DND-41 (cell line): ENCODE data around the gene EPAS1.

Source experiments
- ATAC-seq: fragments of 200-7000 bp; cut with Tn5 transposase; 3 replicates; pipeline ENCODE4 v1.9.1; 2021; ENCODE audit warnings: low read depth; ENCODE audit not compliant: insufficient read depth
- DNase-seq: peaks from one replicate; pipeline ENCODE4 v3.0.0-alpha.2; 2020
- H2AFZ ChIP-seq: 2 replicates; pipeline ENCODE4 v1.6.0; 2012; ENCODE audit warnings: low read depth, low read length
- H3K27ac ChIP-seq: 2 replicates; pipeline ENCODE4 v1.5.1; 2012; ENCODE audit warnings: low read length, inconsistent platforms
- H3K27me3 ChIP-seq: fragments of 200-600 bp; sonication (generic); 2 replicates; pipeline ENCODE4 v1.6.0; 2012; ENCODE audit warnings: low read length, mild to moderate bottlenecking, inconsistent platforms; ENCODE audit not compliant: insufficient read depth, poor library complexity
- H3K36me3 ChIP-seq: 2 replicates; pipeline ENCODE4 v1.5.1; 2012; ENCODE audit warnings: low read length, inconsistent platforms; ENCODE audit not compliant: insufficient read depth
- H3K4me1 ChIP-seq: 2 replicates; pipeline ENCODE4 v1.5.1; 2012; ENCODE audit warnings: mild to moderate bottlenecking, low read length; ENCODE audit not compliant: insufficient read depth
- H3K4me2 ChIP-seq: 2 replicates; pipeline ENCODE4 v1.6.0; 2012; ENCODE audit warnings: mild to moderate bottlenecking, moderate library complexity, low read length, inconsistent platforms; ENCODE audit not compliant: insufficient read depth
- H3K4me3 ChIP-seq, 2 experiments: fragments of 200-600 bp in 1 of 2; shearing (Covaris generic) in 1 of 2; 2 replicates each; pipeline ENCODE4 v1.5.1; 2012 to 2016; ENCODE audit warnings: inconsistent platforms in 2 of 2, low read length in 2 of 2, mild to moderate bottlenecking in 2 of 2, low read depth in 1 of 2, moderate library complexity in 1 of 2
- H3K79me2 ChIP-seq: 2 replicates; pipeline ENCODE4 v1.6.0; 2012; ENCODE audit warnings: low read length, inconsistent platforms; ENCODE audit not compliant: insufficient read depth
- H3K9ac ChIP-seq: 2 replicates; pipeline ENCODE4 v1.6.0; 2012; ENCODE audit warnings: low read depth, mild to moderate bottlenecking, inconsistent platforms, low read length, moderate library complexity
- H3K9me3 ChIP-seq: 2 replicates; pipeline ENCODE4 v1.5.1; 2012; ENCODE audit warnings: low read length, moderate library complexity, mild to moderate bottlenecking, inconsistent platforms; ENCODE audit not compliant: insufficient read depth, severe bottlenecking
- H4K20me1 ChIP-seq: 2 replicates; pipeline ENCODE4 v1.6.0; 2012; ENCODE audit warnings: low read length; ENCODE audit not compliant: insufficient read depth
- EZH2 ChIP-seq: IDR thresholded peaks from 3 replicates; pipeline ENCODE4 v1.6.1; 2012; ENCODE audit warnings: borderline replicate concordance, low read depth, mild to moderate bottlenecking, moderate library complexity, low read length, inconsistent platforms; ENCODE audit not compliant: severe bottlenecking
- TF ChIP-seq, protein P1 (sequence below): IDR thresholded peaks from 2 replicates; pipeline ENCODE4 v1.5.1; 2012; ENCODE audit warnings: borderline replicate concordance, low read length, moderate library complexity, mild to moderate bottlenecking; ENCODE audit not compliant: poor library complexity, severe bottlenecking; ENCODE audit errors: extremely low read depth

EPAS1 gene

DNA sequence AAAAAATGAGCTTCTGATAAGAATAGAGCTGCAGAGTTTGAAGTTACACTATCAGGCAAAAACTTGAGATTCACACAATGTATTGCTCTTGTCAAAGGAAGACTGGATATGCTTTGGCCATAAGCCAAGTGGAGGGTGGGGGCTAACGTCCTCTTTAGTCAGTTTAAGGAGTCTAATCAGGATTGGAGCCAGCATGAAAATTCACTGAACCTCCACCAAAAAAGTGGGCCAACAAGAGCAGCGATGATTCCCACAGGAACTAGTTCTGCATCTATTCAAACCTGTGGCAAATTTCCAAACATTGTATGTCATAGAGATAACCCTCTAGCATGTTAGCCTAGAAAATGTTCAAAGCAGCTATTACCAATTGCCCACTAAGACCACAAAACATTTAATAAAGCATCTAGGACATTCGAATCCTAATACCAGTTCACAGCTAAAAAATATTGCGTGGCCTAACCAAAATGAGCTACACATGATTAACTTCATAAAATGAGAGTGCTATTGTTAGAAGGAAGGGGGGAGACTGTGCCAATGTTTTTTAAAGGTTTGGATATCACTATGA lies 138.7 kb downstream of the EPAS1 start:
- TF ChIP-seq, protein P1, sequence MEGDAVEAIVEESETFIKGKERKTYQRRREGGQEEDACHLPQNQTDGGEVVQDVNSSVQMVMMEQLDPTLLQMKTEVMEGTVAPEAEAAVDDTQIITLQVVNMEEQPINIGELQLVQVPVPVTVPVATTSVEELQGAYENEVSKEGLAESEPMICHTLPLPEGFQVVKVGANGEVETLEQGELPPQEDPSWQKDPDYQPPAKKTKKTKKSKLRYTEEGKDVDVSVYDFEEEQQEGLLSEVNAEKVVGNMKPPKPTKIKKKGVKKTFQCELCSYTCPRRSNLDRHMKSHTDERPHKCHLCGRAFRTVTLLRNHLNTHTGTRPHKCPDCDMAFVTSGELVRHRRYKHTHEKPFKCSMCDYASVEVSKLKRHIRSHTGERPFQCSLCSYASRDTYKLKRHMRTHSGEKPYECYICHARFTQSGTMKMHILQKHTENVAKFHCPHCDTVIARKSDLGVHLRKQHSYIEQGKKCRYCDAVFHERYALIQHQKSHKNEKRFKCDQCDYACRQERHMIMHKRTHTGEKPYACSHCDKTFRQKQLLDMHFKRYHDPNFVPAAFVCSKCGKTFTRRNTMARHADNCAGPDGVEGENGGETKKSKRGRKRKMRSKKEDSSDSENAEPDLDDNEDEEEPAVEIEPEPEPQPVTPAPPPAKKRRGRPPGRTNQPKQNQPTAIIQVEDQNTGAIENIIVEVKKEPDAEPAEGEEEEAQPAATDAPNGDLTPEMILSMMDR: no peak
- no peak for TF ChIP-seq EZH2
- no peaks in the 10 kb centered on the region for H3K9me3 ChIP-seq
- H3K36me3 ChIP-seq: no peaks in the 10 kb centered on the region
- H3K27ac ChIP-seq: no peak overlapping the region
- H3K4me3 ChIP-seq: no peak overlapping the region
- no peak overlapping the region for H3K9ac ChIP-seq
- ATAC-seq: no peak
- H3K27me3 ChIP-seq: no peaks in the 10 kb centered on the region
- H3K4me2 ChIP-seq: no peak overlapping the region
- H3K79me2 ChIP-seq: no peaks in the 10 kb centered on the region
- H4K20me1 ChIP-seq: no peaks in the 10 kb centered on the region
- DNase-seq: no peak
- H2AFZ ChIP-seq: no peak overlapping the region
- peaks cover 36% of the 10 kb centered on the region for H3K4me1 ChIP-seq
